Activated naive CD4-positive, alpha-beta T cell treated with Interleukin-2 at 50 U/mL for 16 hours (primary cell): ENCODE measurements around the gene HLCS.
"Not testable (repeated sequence)": the region's sequence is repeated elsewhere in the genome, so short reads cannot be mapped to it uniquely, and the experiment has no call there.

Source experiments
- DNase-seq: peaks from one replicate; pipeline ENCODE4 v3.0.0-alpha.2; 2020

Gene HLCS

GRCh38 chr21:36952331-36952730 lies 14.1 kb downstream of the HLCS start:
- DNase-seq, result not testable (repeated sequence)

- DNase-seq, result no peak
Measured at GRCh38 chr21:36949171-36950141, 17.0 kb downstream of the HLCS start.

GRCh38 chr21:36948686-36949085 lies 17.8 kb downstream of the HLCS start:
- DNase-seq, result no peak

- DNase-seq, result no peak
Measured at GRCh38 chr21:36946949-36947356, 19.5 kb downstream of the HLCS start.

- no peak for DNase-seq
Measured at GRCh38 chr21:36945496-36946138, 20.9 kb downstream of the HLCS start.

GRCh38 chr21:36936361-36937135 lies 29.9 kb downstream of the HLCS start:
- DNase-seq, result no peak

GRCh38 chr21:36934864-36935420 lies 31.5 kb downstream of the HLCS start:
- DNase-seq, result no peak

GRCh38 chr21:36932161-36932816 lies 34.2 kb downstream of the HLCS start:
- DNase-seq, result no peak

GRCh38 chr21:36929622-36930021 lies 36.8 kb downstream of the HLCS start:
- DNase-seq, result no peak

GRCh38 chr21:36928960-36929359 lies 37.5 kb downstream of the HLCS start:
- no peak for DNase-seq

GRCh38 chr21:36927719-36928117 lies 38.8 kb downstream of the HLCS start:
- peak; percentile 78 for DNase-seq

- no peak for DNase-seq
Measured at GRCh38 chr21:36926989-36927718, 39.3 kb downstream of the HLCS start.

- DNase-seq, result no peak
Measured at GRCh38 chr21:36923270-36923669, 43.2 kb downstream of the HLCS start.

- no peak for DNase-seq
Measured at GRCh38 chr21:36922861-36923260, 43.6 kb downstream of the HLCS start.

GRCh38 chr21:36918291-36918690 lies 48.2 kb downstream of the HLCS start:
- no peak for DNase-seq

- DNase-seq, result no peak
Measured at GRCh38 chr21:36917471-36918158, 48.9 kb downstream of the HLCS start.

- no peak for DNase-seq
Measured at GRCh38 chr21:36916718-36917117, 49.8 kb downstream of the HLCS start.

GRCh38 chr21:36915696-36916245 lies 50.7 kb downstream of the HLCS start:
- DNase-seq, result no peak

GRCh38 chr21:36915014-36915695 lies 51.3 kb downstream of the HLCS start:
- no peak for DNase-seq
